ENCODE data around the gene ZNF580.

- TF ChIP-seq MAFF (IDR thresholded peaks at IDR 0.05; ENCODE audit: low read depth, low read length) (no peak), SMC3 (IDR thresholded peaks at IDR 0.05; ENCODE audit: low read length) (peak; percentile 41), MAX (IDR thresholded peaks at IDR 0.05) (no peak), CEBPB (IDR thresholded peaks at IDR 0.05; ENCODE audit: borderline replicate concordance, low read depth, low read length) (no peak), FOXP4 (CRISPR knock-in tag; IDR thresholded peaks at IDR 0.05) (no peak), TIGD3 (CRISPR knock-in tag; IDR thresholded peaks at IDR 0.05; ENCODE audit: borderline replicate concordance) (no peak), ATF3 (CRISPR knock-in tag; IDR thresholded peaks at IDR 0.05) (no peak), ZNF7 (CRISPR knock-in tag; IDR thresholded peaks at IDR 0.05) (no peak), POLR2AphosphoS5 (IDR thresholded peaks at IDR 0.05; ENCODE audit: low read depth, low read length) (no peak), POLR2A (IDR thresholded peaks at IDR 0.05; ENCODE audit: insufficient read depth in 1 of 2, low read depth in 2 of 2, low read length in 2 of 2) (no peak), HCFC1 (IDR thresholded peaks at IDR 0.05; ENCODE audit: low read depth, low read length) (no peak)
- TF ChIP-seq, protein P1, sequence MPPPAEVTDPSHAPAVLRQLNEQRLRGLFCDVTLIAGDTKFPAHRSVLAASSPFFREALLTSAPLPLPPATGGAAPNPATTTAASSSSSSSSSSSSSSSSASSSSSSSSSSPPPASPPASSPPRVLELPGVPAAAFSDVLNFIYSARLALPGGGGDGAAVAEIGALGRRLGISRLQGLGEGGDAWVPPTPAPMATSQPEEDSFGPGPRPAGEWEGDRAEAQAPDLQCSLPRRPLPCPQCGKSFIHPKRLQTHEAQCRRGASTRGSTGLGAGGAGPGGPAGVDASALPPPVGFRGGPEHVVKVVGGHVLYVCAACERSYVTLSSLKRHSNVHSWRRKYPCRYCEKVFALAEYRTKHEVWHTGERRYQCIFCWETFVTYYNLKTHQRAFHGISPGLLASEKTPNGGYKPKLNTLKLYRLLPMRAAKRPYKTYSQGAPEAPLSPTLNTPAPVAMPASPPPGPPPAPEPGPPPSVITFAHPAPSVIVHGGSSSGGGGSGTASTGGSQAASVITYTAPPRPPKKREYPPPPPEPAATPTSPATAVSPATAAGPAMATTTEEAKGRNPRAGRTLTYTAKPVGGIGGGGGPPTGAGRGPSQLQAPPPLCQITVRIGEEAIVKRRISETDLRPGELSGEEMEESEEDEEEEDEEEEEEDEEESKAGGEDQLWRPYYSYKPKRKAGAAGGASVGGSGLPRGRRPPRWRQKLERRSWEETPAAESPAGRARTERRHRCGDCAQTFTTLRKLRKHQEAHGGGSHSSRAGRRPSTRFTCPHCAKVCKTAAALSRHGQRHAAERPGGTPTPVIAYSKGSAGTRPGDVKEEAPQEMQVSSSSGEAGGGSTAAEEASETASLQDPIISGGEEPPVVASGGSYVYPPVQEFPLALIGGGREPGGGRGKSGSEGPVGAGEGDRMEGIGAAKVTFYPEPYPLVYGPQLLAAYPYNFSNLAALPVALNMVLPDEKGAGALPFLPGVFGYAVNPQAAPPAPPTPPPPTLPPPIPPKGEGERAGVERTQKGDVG (CRISPR knock-in tag; IDR thresholded peaks at IDR 0.05; ENCODE audit: borderline replicate concordance) = no peak
- TF ChIP-seq, protein P2, sequence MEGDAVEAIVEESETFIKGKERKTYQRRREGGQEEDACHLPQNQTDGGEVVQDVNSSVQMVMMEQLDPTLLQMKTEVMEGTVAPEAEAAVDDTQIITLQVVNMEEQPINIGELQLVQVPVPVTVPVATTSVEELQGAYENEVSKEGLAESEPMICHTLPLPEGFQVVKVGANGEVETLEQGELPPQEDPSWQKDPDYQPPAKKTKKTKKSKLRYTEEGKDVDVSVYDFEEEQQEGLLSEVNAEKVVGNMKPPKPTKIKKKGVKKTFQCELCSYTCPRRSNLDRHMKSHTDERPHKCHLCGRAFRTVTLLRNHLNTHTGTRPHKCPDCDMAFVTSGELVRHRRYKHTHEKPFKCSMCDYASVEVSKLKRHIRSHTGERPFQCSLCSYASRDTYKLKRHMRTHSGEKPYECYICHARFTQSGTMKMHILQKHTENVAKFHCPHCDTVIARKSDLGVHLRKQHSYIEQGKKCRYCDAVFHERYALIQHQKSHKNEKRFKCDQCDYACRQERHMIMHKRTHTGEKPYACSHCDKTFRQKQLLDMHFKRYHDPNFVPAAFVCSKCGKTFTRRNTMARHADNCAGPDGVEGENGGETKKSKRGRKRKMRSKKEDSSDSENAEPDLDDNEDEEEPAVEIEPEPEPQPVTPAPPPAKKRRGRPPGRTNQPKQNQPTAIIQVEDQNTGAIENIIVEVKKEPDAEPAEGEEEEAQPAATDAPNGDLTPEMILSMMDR (CRISPR knock-in tag; IDR thresholded peaks at IDR 0.05) = peak; percentile 85
Observed at GRCh38 chr19:55632463-55632834, 8.4 kb upstream of the ZNF580 start.
